ENCODE results near the gene CAP1.

DNA sequence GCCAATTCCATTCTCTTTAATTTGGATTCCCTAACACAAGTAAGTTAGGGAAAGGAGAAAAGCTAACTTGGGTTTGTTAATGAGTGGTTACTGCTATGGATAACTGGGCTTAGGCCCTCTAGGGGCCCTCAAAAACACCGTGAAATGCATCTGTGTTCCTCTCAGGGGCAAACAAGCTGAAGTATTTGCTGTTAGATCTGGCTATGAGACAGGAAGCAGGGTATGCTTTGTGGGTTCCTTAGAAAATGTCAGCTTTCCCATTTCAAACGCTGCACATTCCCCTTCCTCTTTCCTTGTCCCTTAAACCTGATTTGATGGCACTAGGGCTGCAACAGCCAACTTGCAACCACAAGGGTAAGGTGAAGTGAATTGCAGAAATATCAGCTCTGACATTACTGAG, 5.7 kb upstream of the CAP1 start:
- TF ChIP-seq POLR2AphosphoS5 (IDR thresholded peaks at IDR 0.05): no peak
- no peak for TF ChIP-seq EZH2 (IDR thresholded peaks at IDR 0.05; ENCODE audit: borderline replicate concordance, insufficient read depth, low read length, poor library complexity, severe bottlenecking)
- TF ChIP-seq, protein P1, sequence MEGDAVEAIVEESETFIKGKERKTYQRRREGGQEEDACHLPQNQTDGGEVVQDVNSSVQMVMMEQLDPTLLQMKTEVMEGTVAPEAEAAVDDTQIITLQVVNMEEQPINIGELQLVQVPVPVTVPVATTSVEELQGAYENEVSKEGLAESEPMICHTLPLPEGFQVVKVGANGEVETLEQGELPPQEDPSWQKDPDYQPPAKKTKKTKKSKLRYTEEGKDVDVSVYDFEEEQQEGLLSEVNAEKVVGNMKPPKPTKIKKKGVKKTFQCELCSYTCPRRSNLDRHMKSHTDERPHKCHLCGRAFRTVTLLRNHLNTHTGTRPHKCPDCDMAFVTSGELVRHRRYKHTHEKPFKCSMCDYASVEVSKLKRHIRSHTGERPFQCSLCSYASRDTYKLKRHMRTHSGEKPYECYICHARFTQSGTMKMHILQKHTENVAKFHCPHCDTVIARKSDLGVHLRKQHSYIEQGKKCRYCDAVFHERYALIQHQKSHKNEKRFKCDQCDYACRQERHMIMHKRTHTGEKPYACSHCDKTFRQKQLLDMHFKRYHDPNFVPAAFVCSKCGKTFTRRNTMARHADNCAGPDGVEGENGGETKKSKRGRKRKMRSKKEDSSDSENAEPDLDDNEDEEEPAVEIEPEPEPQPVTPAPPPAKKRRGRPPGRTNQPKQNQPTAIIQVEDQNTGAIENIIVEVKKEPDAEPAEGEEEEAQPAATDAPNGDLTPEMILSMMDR (IDR thresholded peaks at IDR 0.05; ENCODE audit: poor library complexity, severe bottlenecking): no peak
- no peak for TF ChIP-seq SMC3 (conservative IDR thresholded peaks at IDR 0.05; ENCODE audit: poor library complexity)
- TF ChIP-seq, protein P2, sequence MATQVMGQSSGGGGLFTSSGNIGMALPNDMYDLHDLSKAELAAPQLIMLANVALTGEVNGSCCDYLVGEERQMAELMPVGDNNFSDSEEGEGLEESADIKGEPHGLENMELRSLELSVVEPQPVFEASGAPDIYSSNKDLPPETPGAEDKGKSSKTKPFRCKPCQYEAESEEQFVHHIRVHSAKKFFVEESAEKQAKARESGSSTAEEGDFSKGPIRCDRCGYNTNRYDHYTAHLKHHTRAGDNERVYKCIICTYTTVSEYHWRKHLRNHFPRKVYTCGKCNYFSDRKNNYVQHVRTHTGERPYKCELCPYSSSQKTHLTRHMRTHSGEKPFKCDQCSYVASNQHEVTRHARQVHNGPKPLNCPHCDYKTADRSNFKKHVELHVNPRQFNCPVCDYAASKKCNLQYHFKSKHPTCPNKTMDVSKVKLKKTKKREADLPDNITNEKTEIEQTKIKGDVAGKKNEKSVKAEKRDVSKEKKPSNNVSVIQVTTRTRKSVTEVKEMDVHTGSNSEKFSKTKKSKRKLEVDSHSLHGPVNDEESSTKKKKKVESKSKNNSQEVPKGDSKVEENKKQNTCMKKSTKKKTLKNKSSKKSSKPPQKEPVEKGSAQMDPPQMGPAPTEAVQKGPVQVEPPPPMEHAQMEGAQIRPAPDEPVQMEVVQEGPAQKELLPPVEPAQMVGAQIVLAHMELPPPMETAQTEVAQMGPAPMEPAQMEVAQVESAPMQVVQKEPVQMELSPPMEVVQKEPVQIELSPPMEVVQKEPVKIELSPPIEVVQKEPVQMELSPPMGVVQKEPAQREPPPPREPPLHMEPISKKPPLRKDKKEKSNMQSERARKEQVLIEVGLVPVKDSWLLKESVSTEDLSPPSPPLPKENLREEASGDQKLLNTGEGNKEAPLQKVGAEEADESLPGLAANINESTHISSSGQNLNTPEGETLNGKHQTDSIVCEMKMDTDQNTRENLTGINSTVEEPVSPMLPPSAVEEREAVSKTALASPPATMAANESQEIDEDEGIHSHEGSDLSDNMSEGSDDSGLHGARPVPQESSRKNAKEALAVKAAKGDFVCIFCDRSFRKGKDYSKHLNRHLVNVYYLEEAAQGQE (IDR thresholded peaks at IDR 0.05; ENCODE audit: borderline replicate concordance): no peak

Measured in neural cell (in vitro differentiated cells).